Thymus (tissue), 2 donors: ENCODE measurements around the gene VPS11. TPM values are rescaled to one million over a fixed set of nuclear protein-coding genes. Genes with fewer than 3 reads are reported as not detected.

Experiments
- polyA plus RNA-seq: library from polyadenylated mRNA; stranded (reverse); fragments of 200-250 nt; gene quantifications from one replicate; pipeline ENCODE4 v1.2.3, GENCODE V29; 2013
- total RNA-seq: library from RNA; stranded (reverse); fragments of 120-200 nt; gene quantifications from one replicate; pipeline ENCODE4 v1.2.4, GENCODE V29; 2013
- donor health status: healthy.

VPS11 gene
- total and polyA plus RNA-seq, 2 donors, result 29.6 to 51.4 TPM

Other genes with a start within 250 kb of the VPS11 start
- 0.57 TPM for gene CXCR5, start 183.9 kb upstream of the VPS11 start, total RNA-seq
- 1.3 TPM for gene CXCR5, start 183.9 kb upstream of the VPS11 start, polyA plus RNA-seq
- 5.1 TPM for gene BCL9L, start 141.9 kb upstream of the VPS11 start, total RNA-seq
- 14.0 TPM for gene BCL9L, start 141.9 kb upstream of the VPS11 start, polyA plus RNA-seq
- 0.05 TPM for gene UPK2, start 111.5 kb upstream of the VPS11 start, total RNA-seq
- 2.9 TPM for gene UPK2, start 111.5 kb upstream of the VPS11 start, polyA plus RNA-seq
- gene FOXR1, start 96.1 kb upstream of the VPS11 start, total RNA-seq, result 0.19 TPM
- not detected for gene FOXR1, start 96.1 kb upstream of the VPS11 start, polyA plus RNA-seq
- 15.5 TPM for gene CENATAC, start 69.7 kb upstream of the VPS11 start, total RNA-seq
- gene CENATAC, start 69.7 kb upstream of the VPS11 start, polyA plus RNA-seq, result 79.1 TPM
- 2,320 TPM for gene RPS25, start 49.5 kb upstream of the VPS11 start, total RNA-seq
- gene RPS25, start 49.5 kb upstream of the VPS11 start, polyA plus RNA-seq, result 4,489 TPM
- gene TRAPPC4, start 49.1 kb upstream of the VPS11 start, total RNA-seq, result 75.9 TPM
- gene TRAPPC4, start 49.1 kb upstream of the VPS11 start, polyA plus RNA-seq, result 60.4 TPM
- 8.5 TPM for gene SLC37A4, start 36.9 kb upstream of the VPS11 start, total RNA-seq
- 9.5 TPM for gene SLC37A4, start 36.9 kb upstream of the VPS11 start, polyA plus RNA-seq
- 65.6 TPM for gene HYOU1, start 10.6 kb upstream of the VPS11 start, total RNA-seq
- gene HYOU1, start 10.6 kb upstream of the VPS11 start, polyA plus RNA-seq, result 35.5 TPM
- gene HMBS, start 17.1 kb downstream of the VPS11 start, total RNA-seq, result 5.4 TPM
- gene HMBS, start 17.1 kb downstream of the VPS11 start, polyA plus RNA-seq, result 15.5 TPM
- 9.6 TPM for gene DPAGT1, start 34.0 kb downstream of the VPS11 start, total RNA-seq
- gene DPAGT1, start 34.0 kb downstream of the VPS11 start, polyA plus RNA-seq, result 22.4 TPM
- gene C2CD2L, start 39.5 kb downstream of the VPS11 start, total RNA-seq, result 4.7 TPM
- gene C2CD2L, start 39.5 kb downstream of the VPS11 start, polyA plus RNA-seq, result 11.1 TPM
- gene HINFP, start 53.8 kb downstream of the VPS11 start, total RNA-seq, result 19.5 TPM
- 24.0 TPM for gene HINFP, start 53.8 kb downstream of the VPS11 start, polyA plus RNA-seq
- gene ABCG4, start 81.2 kb downstream of the VPS11 start, total RNA-seq, result 0.28 TPM
- gene ABCG4, start 81.2 kb downstream of the VPS11 start, polyA plus RNA-seq, result 2.8 TPM
- gene NLRX1, start 100.9 kb downstream of the VPS11 start, total RNA-seq, result 5.1 TPM
- gene NLRX1, start 100.9 kb downstream of the VPS11 start, polyA plus RNA-seq, result 6.5 TPM
- not detected for gene NHERF4, start 117.7 kb downstream of the VPS11 start, total RNA-seq
- 0.07 TPM for gene NHERF4, start 117.7 kb downstream of the VPS11 start, polyA plus RNA-seq
- 9.2 TPM for gene CBL, start 138.5 kb downstream of the VPS11 start, total RNA-seq
- gene CBL, start 138.5 kb downstream of the VPS11 start, polyA plus RNA-seq, result 21.9 TPM
- gene MCAM, start 249.3 kb downstream of the VPS11 start, total RNA-seq, result 20.1 TPM
- gene MCAM, start 249.3 kb downstream of the VPS11 start, polyA plus RNA-seq, result 54.4 TPM